OCI-LY1 (cell line): ENCODE results near the gene USP46.

Experiments used
- H2AFZ ChIP-seq: fragments of 200-600 bp; sonication (generic), shearing (Covaris generic); 2 replicates; pipeline ENCODE4 v1.6.0; 2014; ENCODE audit warnings: antibody characterized with exemption, mild to moderate bottlenecking, low read length
- H3F3A ChIP-seq: fragments of 200-600 bp; sonication (generic), shearing (Covaris generic); 2 replicates; pipeline ENCODE4 v1.6.0; 2014; ENCODE audit warnings: mild to moderate bottlenecking, antibody characterized with exemption, low read length, moderate library complexity; ENCODE audit not compliant: insufficient read depth
- H3K27ac ChIP-seq: fragments of 200-600 bp; sonication (generic); 2 replicates; pipeline ENCODE4 v1.5.1; 2014; ENCODE audit warnings: low read length, mixed run types, mild to moderate bottlenecking, low read depth; ENCODE audit not compliant: poor library complexity, severe bottlenecking
- H3K27me3 ChIP-seq: fragments of 200-600 bp; sonication (generic); 2 replicates; pipeline ENCODE4 v1.6.0; 2014; ENCODE audit warnings: antibody characterized with exemption, mild to moderate bottlenecking, low read length, moderate library complexity; ENCODE audit not compliant: insufficient read depth
- H3K36me3 ChIP-seq: fragments of 200-600 bp; sonication (generic); 2 replicates; pipeline ENCODE4 v1.6.1; 2014; ENCODE audit warnings: mild to moderate bottlenecking, antibody characterized with exemption, low read length, moderate library complexity, mixed read lengths; ENCODE audit not compliant: insufficient read depth
- H3K4me1 ChIP-seq: fragments of 200-600 bp; sonication (generic); 2 replicates; pipeline ENCODE4 v1.5.1; 2014; ENCODE audit warnings: mild to moderate bottlenecking, low read length, moderate library complexity; ENCODE audit not compliant: insufficient read depth, severe bottlenecking
- H3K4me2 ChIP-seq: fragments of 200-600 bp; sonication (generic), shearing (Covaris generic); 2 replicates; pipeline ENCODE4 v1.6.1; 2014; ENCODE audit warnings: low read length
- H3K4me3 ChIP-seq: fragments of 200-600 bp; sonication (generic); 2 replicates; pipeline ENCODE4 v1.5.1; 2014; ENCODE audit warnings: low read length, low read depth, mild to moderate bottlenecking, mixed read lengths; ENCODE audit not compliant: poor library complexity, severe bottlenecking
- H3K79me2 ChIP-seq: fragments of 200-600 bp; shearing (Covaris generic); 2 replicates; pipeline ENCODE4 v1.6.1; 2016; ENCODE audit warnings: mixed run types, low read length, mixed read lengths; ENCODE audit not compliant: insufficient read depth
- H3K9ac ChIP-seq: fragments of 200-600 bp; sonication (generic), shearing (Covaris generic); 2 replicates; pipeline ENCODE4 v1.6.1; 2014; ENCODE audit warnings: mild to moderate bottlenecking, low read length, mixed read lengths
- H3K9me2 ChIP-seq: fragments of 200-600 bp; sonication (generic), shearing (Covaris generic); 2 replicates; pipeline ENCODE4 v1.6.1; 2014; ENCODE audit warnings: low read depth, mild to moderate bottlenecking, low read length, mixed read lengths
- H3K9me3 ChIP-seq: fragments of 200-600 bp; shearing (Covaris generic); 2 replicates; pipeline ENCODE4 v1.6.1; 2014; ENCODE audit warnings: low read length, mixed read lengths
- H4K20me1 ChIP-seq: fragments of 200-600 bp; sonication (generic), shearing (Covaris generic); 2 replicates; pipeline ENCODE4 v1.6.0; 2016; ENCODE audit warnings: mild to moderate bottlenecking, low read length; ENCODE audit not compliant: insufficient read depth
- CTCF ChIP-seq: fragments of 200-600 bp; sonication (generic), shearing (Covaris generic); IDR thresholded peaks from 2 replicates; pipeline ENCODE4 v1.5.1; 2017; ENCODE audit warnings: mild to moderate bottlenecking, antibody characterized with exemption, low read length, moderate library complexity, mixed read lengths
- EZH2 ChIP-seq: fragments of 200-600 bp; sonication (generic), shearing (Covaris generic); IDR thresholded peaks from 2 replicates; pipeline ENCODE4 v1.8.0; 2017; ENCODE audit warnings: borderline replicate concordance, mixed run types, mild to moderate bottlenecking, antibody characterized with exemption, low read length, moderate library complexity, mixed read lengths

The USP46 gene

GRCh38 chr4:52621567-52621966 is 37.5 kb downstream of the USP46 start:
- H3K4me1 ChIP-seq: no peaks in the 10 kb centered on the region
- H3K9me3 ChIP-seq: no peaks in the 10 kb centered on the region
- H3K79me2 ChIP-seq: no peaks in the 10 kb centered on the region
- no peak overlapping the region for H3K27ac ChIP-seq
- peaks cover 15% of the 10 kb centered on the region; the same call in 1 of the 2 replicates for H3K36me3 ChIP-seq
- H3K4me2 ChIP-seq: no peak overlapping the region
- H3K9me2 ChIP-seq: no peaks in the 10 kb centered on the region
- TF ChIP-seq EZH2 (no peak), CTCF (no peak)
- H2AFZ ChIP-seq: no peak overlapping the region
- H3F3A ChIP-seq: no peaks in the 10 kb centered on the region
- no peak overlapping the region for H3K4me3 ChIP-seq
- H3K27me3 ChIP-seq: no peaks in the 10 kb centered on the region
- no peaks in the 10 kb centered on the region for H4K20me1 ChIP-seq
- no peak overlapping the region for H3K9ac ChIP-seq

- no peak overlapping the region for H2AFZ ChIP-seq
- H3K9me3 ChIP-seq: no peaks in the 10 kb centered on the region
- H3K4me3 ChIP-seq: no peak overlapping the region
- no peaks in the 10 kb centered on the region for H3K4me1 ChIP-seq
- no peaks in the 10 kb centered on the region for H3K9me2 ChIP-seq
- H3F3A ChIP-seq: no peaks in the 10 kb centered on the region; the same call in 1 of the 2 replicates
- no peak overlapping the region for H3K27ac ChIP-seq
- H4K20me1 ChIP-seq: no peaks in the 10 kb centered on the region
- no peak overlapping the region for H3K4me2 ChIP-seq
- no peaks in the 10 kb centered on the region for H3K79me2 ChIP-seq
- no peak for TF ChIP-seq CTCF
- no peak for TF ChIP-seq EZH2
- H3K9ac ChIP-seq: no peak overlapping the region
- no peaks in the 10 kb centered on the region for H3K27me3 ChIP-seq
- H3K36me3 ChIP-seq: peaks cover 15% of the 10 kb centered on the region; the same call in 1 of the 2 replicates
Observed at GRCh38 chr4:52619591-52619931, 39.5 kb downstream of the USP46 start.

- Histone ChIP-seq H3K36me3 (peaks cover 13% of the 10 kb centered on the region; the same call in 1 of the 2 replicates), H3K79me2 (no peaks in the 10 kb centered on the region), H3K9me2 (no peaks in the 10 kb centered on the region), H3K27ac (no peak overlapping the region), H3K9ac (no peak overlapping the region), H3K4me2 (no peak overlapping the region), H3K4me1 (no peaks in the 10 kb centered on the region), H3K27me3 (no peaks in the 10 kb centered on the region), H2AFZ (no peak overlapping the region), H3F3A (no peaks in the 10 kb centered on the region; the same call in 1 of the 2 replicates), H3K4me3 (no peak overlapping the region), H3K9me3 (no peaks in the 10 kb centered on the region), H4K20me1 (no peaks in the 10 kb centered on the region)
- TF ChIP-seq CTCF: no peak
Observed at GRCh38 chr4:52618795-52619590, 40.1 kb downstream of the USP46 start.
